HEK293 (cell line): ENCODE results near the gene KRTAP5-11.
"Not testable (repeated sequence)": the region's sequence is repeated elsewhere in the genome, so short reads cannot be mapped to it uniquely, and the experiment has no call there.

ENCODE experiments used
- CTCF ChIA-PET: fragments of 350-600 bp; formaldehyde crosslinking; extraction: SDS; loops from one replicate; lab custom pipeline; 2021; ENCODE audit warnings: antibody characterized with exemption; lab: Yijun Ruan, JAX
- POLR2A ChIA-PET: fragments of 300-600 bp; formaldehyde crosslinking; extraction: SDS; loops from one replicate; lab custom pipeline; 2020; ENCODE audit warnings: antibody characterized with exemption, inconsistent platforms; lab: Yijun Ruan, JAX
- H3K27ac ChIP-seq: fragments of 200-500 bp; sonication (Bioruptor generic); 2 replicates; pipeline ENCODE4 v1.5.1; 2014; ENCODE audit warnings: low read depth, low read length, control low read depth, inconsistent platforms; ENCODE audit errors: extremely low read depth
- H3K36me3 ChIP-seq, 2 experiments: fragments of 200-500 bp in 1 of 2; sonication (Bioruptor generic) in 1 of 2; 1 replicate in 1 of 2; 2 replicates in 1 of 2; pipeline ENCODE4 v1.5.1; 2014 to 2017; ENCODE audit warnings: inconsistent platforms in 2 of 2, low read length in 2 of 2; ENCODE audit not compliant: control insufficient read depth in 2 of 2, insufficient read depth in 1 of 2
- H3K4me1 ChIP-seq: fragments of 200-500 bp; sonication (Bioruptor generic); 2 replicates; pipeline ENCODE4 v1.5.1; 2014; ENCODE audit warnings: mild to moderate bottlenecking, low read length, inconsistent platforms; ENCODE audit not compliant: control insufficient read depth, insufficient read depth
- H3K4me3 ChIP-seq: 2 replicates; pipeline ENCODE4 v1.5.1; 2011; ENCODE audit warnings: low read depth, mild to moderate bottlenecking, control low read depth, low read length, moderate library complexity
- H3K9me3 ChIP-seq: fragments of 200-500 bp; sonication (Bioruptor generic); 2 replicates; pipeline ENCODE4 v1.5.1; 2014; ENCODE audit warnings: low read depth, low read length, inconsistent platforms; ENCODE audit not compliant: control insufficient read depth, insufficient read depth
- ATF2 ChIP-seq: fragments of 450-650 bp; formaldehyde crosslinking; IDR thresholded peaks from 2 replicates; pipeline ENCODE4 v1.5.1; 2016; ENCODE audit warnings: missing biosample characterization, missing genetic modification characterization, low read depth
- KLF7 ChIP-seq: fragments of 450-650 bp; formaldehyde crosslinking; IDR thresholded peaks from 2 replicates; pipeline ENCODE4 v1.5.1; 2016; ENCODE audit warnings: missing biosample characterization, missing genetic modification characterization, borderline replicate concordance
- SCRT2 ChIP-seq: fragments of 450-650 bp; formaldehyde crosslinking; IDR thresholded peaks from 2 replicates; pipeline ENCODE4 v1.5.1; 2016; ENCODE audit warnings: missing biosample characterization, missing genetic modification characterization
- SP7 ChIP-seq: fragments of 450-650 bp; formaldehyde crosslinking; IDR thresholded peaks from 2 replicates; pipeline ENCODE4 v1.5.1; 2016; ENCODE audit warnings: missing biosample characterization, missing genetic modification characterization
- ZBTB20 ChIP-seq: fragments of 450-650 bp; formaldehyde crosslinking; IDR thresholded peaks from 2 replicates; pipeline ENCODE4 v1.5.1; 2016; ENCODE audit warnings: missing biosample characterization, missing genetic modification characterization
- ZEB2 ChIP-seq: fragments of 450-650 bp; formaldehyde crosslinking; IDR thresholded peaks from 2 replicates; pipeline ENCODE4 v1.5.1; 2016; ENCODE audit warnings: missing biosample characterization, missing genetic modification characterization
- ZFP37 ChIP-seq: fragments of 450-650 bp; formaldehyde crosslinking; IDR thresholded peaks from 2 replicates; pipeline ENCODE4 v1.5.1; 2016; ENCODE audit warnings: missing biosample characterization, missing genetic modification characterization
- ZNF114 ChIP-seq: fragments of 450-650 bp; formaldehyde crosslinking; IDR thresholded peaks from 2 replicates; pipeline ENCODE4 v1.5.0; 2017; ENCODE audit warnings: missing biosample characterization, missing genetic modification characterization
- ZNF138 ChIP-seq: fragments of 450-650 bp; formaldehyde crosslinking; IDR thresholded peaks from 2 replicates; pipeline ENCODE4 v1.5.1; 2016; ENCODE audit warnings: missing biosample characterization, missing genetic modification characterization, borderline replicate concordance
- ZNF157 ChIP-seq: fragments of 450-650 bp; formaldehyde crosslinking; IDR thresholded peaks from 2 replicates; pipeline ENCODE4 v1.5.1; 2016; ENCODE audit warnings: missing biosample characterization, missing genetic modification characterization
- ZNF214 ChIP-seq: fragments of 450-650 bp; formaldehyde crosslinking; IDR thresholded peaks from 2 replicates; pipeline ENCODE4 v1.5.1; 2017; ENCODE audit warnings: missing biosample characterization, mild to moderate bottlenecking, missing genetic modification characterization, borderline replicate concordance
- ZNF311 ChIP-seq: fragments of 450-650 bp; formaldehyde crosslinking; IDR thresholded peaks from 2 replicates; pipeline ENCODE4 v1.5.1; 2017; ENCODE audit warnings: missing biosample characterization, missing genetic modification characterization, borderline replicate concordance
- ZNF404 ChIP-seq: fragments of 450-650 bp; formaldehyde crosslinking; IDR thresholded peaks from 2 replicates; pipeline ENCODE4 v1.5.1; 2017; ENCODE audit warnings: missing biosample characterization, missing genetic modification characterization
- ZNF514 ChIP-seq: fragments of 450-650 bp; formaldehyde crosslinking; IDR thresholded peaks from 2 replicates; pipeline ENCODE4 v1.5.1; 2016; ENCODE audit warnings: missing biosample characterization, missing genetic modification characterization
- ZNF596 ChIP-seq: fragments of 450-650 bp; IDR thresholded peaks from 2 replicates; pipeline ENCODE4 v1.5.0; 2018; ENCODE audit warnings: missing biosample characterization, mild to moderate bottlenecking, missing genetic modification characterization, moderate library complexity
- ZNF621 ChIP-seq: fragments of 450-650 bp; formaldehyde crosslinking; IDR thresholded peaks from 2 replicates; pipeline ENCODE4 v1.5.1; 2017; ENCODE audit warnings: missing biosample characterization, missing genetic modification characterization
- ZNF624 ChIP-seq: fragments of 450-650 bp; formaldehyde crosslinking; IDR thresholded peaks from 2 replicates; pipeline ENCODE4 v1.5.1; 2017; ENCODE audit warnings: missing biosample characterization, missing genetic modification characterization
- ZNF670 ChIP-seq: fragments of 450-650 bp; formaldehyde crosslinking; IDR thresholded peaks from 2 replicates; pipeline ENCODE4 v1.5.1; 2016; ENCODE audit warnings: missing biosample characterization, missing genetic modification characterization, low read depth
- ZNF792 ChIP-seq: fragments of 450-650 bp; formaldehyde crosslinking; IDR thresholded peaks from 2 replicates; pipeline ENCODE4 v1.5.1; 2016; ENCODE audit warnings: missing biosample characterization, missing genetic modification characterization
- TF ChIP-seq, protein P1 (sequence below): fragments of 450-650 bp; formaldehyde crosslinking; IDR thresholded peaks from 2 replicates; pipeline ENCODE4 v1.5.1; 2016; ENCODE audit warnings: missing biosample characterization, missing genetic modification characterization

Gene KRTAP5-11

GRCh38 chr11:71575723-71576424, 6.8 kb downstream of the KRTAP5-11 start:
- Histone ChIP-seq H3K4me3 (no peak overlapping the region), H3K36me3 (no peaks in the 10 kb centered on the region), H3K27ac (no peak overlapping the region), H3K9me3 (no peaks in the 10 kb centered on the region), H3K4me1 (no peaks in the 10 kb centered on the region)
- TF ChIP-seq, protein P1, sequence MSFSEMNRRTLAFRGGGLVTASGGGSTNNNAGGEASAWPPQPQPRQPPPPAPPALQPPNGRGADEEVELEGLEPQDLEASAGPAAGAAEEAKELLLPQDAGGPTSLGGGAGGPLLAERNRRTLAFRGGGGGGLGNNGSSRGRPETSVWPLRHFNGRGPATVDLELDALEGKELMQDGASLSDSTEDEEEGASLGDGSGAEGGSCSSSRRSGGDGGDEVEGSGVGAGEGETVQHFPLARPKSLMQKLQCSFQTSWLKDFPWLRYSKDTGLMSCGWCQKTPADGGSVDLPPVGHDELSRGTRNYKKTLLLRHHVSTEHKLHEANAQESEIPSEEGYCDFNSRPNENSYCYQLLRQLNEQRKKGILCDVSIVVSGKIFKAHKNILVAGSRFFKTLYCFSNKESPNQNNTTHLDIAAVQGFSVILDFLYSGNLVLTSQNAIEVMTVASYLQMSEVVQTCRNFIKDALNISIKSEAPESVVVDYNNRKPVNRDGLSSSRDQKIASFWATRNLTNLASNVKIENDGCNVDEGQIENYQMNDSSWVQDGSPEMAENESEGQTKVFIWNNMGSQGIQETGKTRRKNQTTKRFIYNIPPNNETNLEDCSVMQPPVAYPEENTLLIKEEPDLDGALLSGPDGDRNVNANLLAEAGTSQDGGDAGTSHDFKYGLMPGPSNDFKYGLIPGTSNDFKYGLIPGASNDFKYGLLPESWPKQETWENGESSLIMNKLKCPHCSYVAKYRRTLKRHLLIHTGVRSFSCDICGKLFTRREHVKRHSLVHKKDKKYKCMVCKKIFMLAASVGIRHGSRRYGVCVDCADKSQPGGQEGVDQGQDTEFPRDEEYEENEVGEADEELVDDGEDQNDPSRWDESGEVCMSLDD: no peak
- TF ChIP-seq ZNF514 (no peak), ZFP37 (tag by site-specific recombination) (no peak), ZEB2 (no peak), ATF2 (tag by site-specific recombination) (peak; percentile 47; the same call in 1 of the 2 replicates), SCRT2 (tag by site-specific recombination) (no peak), ZNF624 (no peak)
- POLR2A ChIA-PET: no interaction called here
- CTCF ChIA-PET: interaction anchor here (0.5 to 1.1 kb wide), 3 partner anchors 12 to 1153 kb away, joined by 3 to 5 read pairs (median 4); no protein-coding TSS in a partner anchor

DNA sequence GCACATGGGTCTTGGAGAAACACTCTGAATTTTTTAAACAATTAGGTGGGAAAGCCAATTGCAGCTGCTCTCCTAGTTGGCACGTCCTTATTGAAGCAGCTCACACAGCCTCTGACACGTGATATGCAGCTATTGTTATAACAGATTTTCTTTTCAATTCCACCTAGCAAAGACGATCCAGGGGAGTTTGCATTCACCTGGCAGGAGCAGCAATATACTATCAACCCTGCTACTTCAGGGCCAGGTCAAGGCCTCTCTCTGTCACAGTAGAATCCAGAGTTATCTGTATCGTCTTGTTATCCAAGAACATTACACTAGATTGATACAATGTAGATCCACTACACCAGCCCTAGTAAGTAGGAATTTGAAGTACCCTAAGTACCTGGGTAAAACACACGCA, 8.3 kb downstream of the KRTAP5-11 start:
- CTCF ChIA-PET: interaction anchor here (0.6 kb wide), 2 partner anchors 8 to 10 kb away, joined by 3 read pairs; partner anchors contain the start of gene KRTAP5-11
- POLR2A ChIA-PET: no interaction called here
- H3K4me1 ChIP-seq: no peaks in the 10 kb centered on the region
- TF ChIP-seq ZNF138 (tag by site-specific recombination) (no peak), ZNF157 (tag by site-specific recombination) (peak; percentile 95)
- no peak overlapping the region for H3K27ac ChIP-seq
- H3K9me3 ChIP-seq: no peaks in the 10 kb centered on the region
- no peaks in the 10 kb centered on the region for H3K36me3 ChIP-seq
- no peak overlapping the region for H3K4me3 ChIP-seq

- CTCF ChIA-PET: interaction anchor here (1.0 kb wide), 1 partner anchor 10 kb away, joined by 3 read pairs; no protein-coding TSS in a partner anchor
Measured at GRCh38 chr11:71572811-71573210, 9.9 kb downstream of the KRTAP5-11 start.

DNA sequence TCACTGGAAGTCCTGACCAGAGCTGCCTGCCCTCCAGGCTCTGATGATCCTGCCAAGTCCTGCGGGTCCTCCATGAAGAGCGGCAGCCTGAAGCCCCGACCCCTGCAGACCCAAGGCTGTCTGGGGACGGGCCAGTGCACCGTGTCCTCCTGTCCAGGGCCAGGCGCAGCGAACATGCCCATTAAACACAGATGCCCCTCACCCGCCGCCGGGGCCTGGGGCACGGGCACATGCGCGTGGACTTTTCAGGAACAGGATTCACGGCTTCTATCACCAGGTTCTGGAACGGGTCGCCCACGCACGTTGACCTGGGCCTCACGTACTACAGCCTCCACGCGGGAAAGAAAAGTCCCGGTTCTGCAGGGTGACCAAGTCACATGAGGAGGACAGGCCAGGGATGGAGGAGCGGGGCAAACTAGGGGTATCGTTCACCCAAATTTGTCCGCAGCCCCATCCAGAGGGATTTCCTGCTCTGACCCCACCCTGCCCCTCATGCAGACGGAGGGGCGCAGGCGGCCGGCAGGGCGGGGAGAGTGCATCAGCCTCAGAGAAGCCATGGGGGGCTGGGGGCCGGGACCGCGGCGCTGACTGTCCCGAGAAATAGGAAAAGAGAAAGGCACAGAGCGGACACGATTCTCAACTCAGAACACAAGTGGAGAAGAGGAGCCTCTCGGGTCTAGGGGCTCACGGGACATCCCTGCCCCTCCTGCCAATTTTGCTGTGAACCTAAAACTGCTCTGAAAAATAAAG, 11.4 kb downstream of the KRTAP5-11 start:
- not testable (repeated sequence) for H3K4me3 ChIP-seq, H3K4me1 ChIP-seq, H3K27ac ChIP-seq, H3K36me3 ChIP-seq, H3K9me3 ChIP-seq
- ChIA-PET POLR2A (interaction anchor here (1.1 kb wide), 1 partner anchor 8 kb away, joined by 3 read pairs; no protein-coding TSS in a partner anchor), CTCF (interaction anchor here (0.7 kb wide), 1 partner anchor 9 kb away, joined by 3 read pairs; no protein-coding TSS in a partner anchor)

More at GRCh38 chr11:71572811-71573210, 9.9 kb downstream of the KRTAP5-11 start:
- Histone ChIP-seq H3K27ac (no peak overlapping the region), H3K4me1 (no peaks in the 10 kb centered on the region), H3K9me3 (no peaks in the 10 kb centered on the region), H3K36me3 (no peaks in the 10 kb centered on the region), H3K4me3 (no peak overlapping the region)
- TF ChIP-seq ZNF404 (tag by site-specific recombination): no peak
- TF ChIP-seq ZNF214: no peak
- TF ChIP-seq ZNF621: no peak
- TF ChIP-seq ZNF596 (tag by site-specific recombination): no peak
- TF ChIP-seq KLF7: no peak
- no peak for TF ChIP-seq SP7 (tag by site-specific recombination)
- no peak for TF ChIP-seq ZNF792 (tag by site-specific recombination)
- no peak for TF ChIP-seq ZBTB20
- TF ChIP-seq ZNF114 (tag by site-specific recombination): no peak
- TF ChIP-seq ZNF311 (tag by site-specific recombination): no peak
- no peak for TF ChIP-seq ZNF670 (tag by site-specific recombination)
- TF ChIP-seq ZNF138 (tag by site-specific recombination): no peak
- POLR2A ChIA-PET: no interaction called here
